Nephron (organoid): ENCODE results near the gene PSMB5.

Experiments
- H3K27ac Mint-ChIP-seq, 3 experiments: 2 replicates each; pipeline ENCODE4 v1.8.0; 2020; ENCODE audit warnings: mixed read lengths in 3 of 3, mild to moderate bottlenecking in 2 of 3, moderate library complexity in 1 of 3
- H3K27me3 Mint-ChIP-seq: 2 replicates; pipeline ENCODE4 v1.8.0; 2021; ENCODE audit warnings: low read depth, mild to moderate bottlenecking, moderate library complexity, mixed read lengths
- H3K36me3 Mint-ChIP-seq: 2 replicates; pipeline ENCODE4 v1.8.0; 2020; ENCODE audit warnings: low read depth, mixed read lengths
- H3K4me1 Mint-ChIP-seq: 2 replicates; pipeline ENCODE4 v1.8.0; 2020; ENCODE audit warnings: mixed read lengths
- H3K4me3 Mint-ChIP-seq, 3 experiments: 2 replicates each; pipeline ENCODE4 v1.8.0; 2020; ENCODE audit warnings: mild to moderate bottlenecking in 3 of 3, mixed read lengths in 3 of 3, moderate library complexity in 2 of 3
- H3K9me3 Mint-ChIP-seq: 2 replicates; pipeline ENCODE4 v1.8.0; 2020; ENCODE audit warnings: mixed read lengths
- CTCF ChIP-seq, 3 experiments: fragments of 200-600 bp; sonication (generic); IDR thresholded peaks; one replicate each; pipeline ENCODE4 v1.5.0; 2021; ENCODE audit warnings: antibody characterized with exemption in 3 of 3; ENCODE audit not compliant: unreplicated experiment in 3 of 3

The PSMB5 gene

GRCh38 chr14:23069413-23069806, 34.7 kb upstream of the PSMB5 start:
- Mint-ChIP-seq H3K27ac (peak overlapping the region; percentile 85 to 95 (median 91)), H3K4me1 (peaks cover 47% of the 10 kb centered on the region), H3K4me3 (peak overlapping the region; percentile 89 to 94 (median 91)), H3K27me3 (no peaks in the 10 kb centered on the region), H3K36me3 (peaks cover 57% of the 10 kb centered on the region), H3K9me3 (no peaks in the 10 kb centered on the region)
- TF ChIP-seq CTCF (IDR thresholded peaks at IDR 0.05; ENCODE audit: unreplicated experiment in 3 of 3), result no peak

GRCh38 chr14:23068789-23069412, 34.2 kb upstream of the PSMB5 start:
- Mint-ChIP-seq H3K27ac (peak overlapping the region; percentile 85 to 95 (median 91)), H3K4me1 (peaks cover 47% of the 10 kb centered on the region), H3K36me3 (peaks cover 62% of the 10 kb centered on the region), H3K9me3 (no peaks in the 10 kb centered on the region), H3K4me3 (peak overlapping the region; percentile 89 to 94 (median 91)), H3K27me3 (no peaks in the 10 kb centered on the region)
- peak; percentile 99 for TF ChIP-seq CTCF (IDR thresholded peaks at IDR 0.05; ENCODE audit: unreplicated experiment in 3 of 3)

GRCh38 chr14:23067847-23068788, 33.4 kb upstream of the PSMB5 start:
- TF ChIP-seq CTCF (IDR thresholded peaks at IDR 0.05; ENCODE audit: unreplicated experiment in 3 of 3), result no peak
- Mint-ChIP-seq H3K36me3 (peaks cover 70% of the 10 kb centered on the region), H3K4me3 (peak overlapping the region; percentile 89 to 94 (median 91)), H3K27ac (peak overlapping the region; percentile 85 to 95 (median 91)), H3K9me3 (no peaks in the 10 kb centered on the region), H3K27me3 (no peaks in the 10 kb centered on the region), H3K4me1 (peaks cover 51% of the 10 kb centered on the region)

- Mint-ChIP-seq H3K4me1 (peaks cover 50% of the 10 kb centered on the region), H3K27ac (no peak overlapping the region), H3K4me3 (no peak overlapping the region), H3K9me3 (no peaks in the 10 kb centered on the region), H3K27me3 (no peaks in the 10 kb centered on the region), H3K36me3 (peaks cover 74% of the 10 kb centered on the region)
- no peak for TF ChIP-seq CTCF (IDR thresholded peaks at IDR 0.05; ENCODE audit: unreplicated experiment in 3 of 3)
Measured at GRCh38 chr14:23066855-23067744, 32.4 kb upstream of the PSMB5 start.

GRCh38 chr14:23066368-23066767, 31.7 kb upstream of the PSMB5 start:
- Mint-ChIP-seq H3K36me3 (peaks cover 71% of the 10 kb centered on the region), H3K4me1 (peaks cover 44% of the 10 kb centered on the region), H3K9me3 (no peaks in the 10 kb centered on the region), H3K4me3 (no peak overlapping the region), H3K27ac (no peak overlapping the region), H3K27me3 (no peaks in the 10 kb centered on the region)
- TF ChIP-seq CTCF (IDR thresholded peaks at IDR 0.05; ENCODE audit: unreplicated experiment in 3 of 3), result no peak
